GM18873 (cell line): ENCODE data around the gene RNF115.
"Not testable (repeated sequence)": the region's sequence is repeated elsewhere in the genome, so short reads cannot be mapped to it uniquely, and the experiment has no call there.

ENCODE experiments used
- ATAC-seq: cut with Tn5 transposase; IDR thresholded peaks from one replicate; pipeline ENCODE4 v1.9.1; 2021; ENCODE audit warnings: mild to moderate bottlenecking, moderate library complexity, moderate number of reproducible peaks; ENCODE audit not compliant: unreplicated experiment, low FRiP score

RNF115 gene

GRCh38 chr1:145747398-145748247 lies 76.3 kb downstream of the RNF115 start:
- ATAC-seq, result no peak

GRCh38 chr1:145740269-145740668 lies 83.6 kb downstream of the RNF115 start:
- no peak for ATAC-seq

- no peak for ATAC-seq
Measured at GRCh38 chr1:145736191-145736590, 87.7 kb downstream of the RNF115 start.

- no peak for ATAC-seq
Measured at GRCh38 chr1:145730900-145731299, 93.0 kb downstream of the RNF115 start.

- no peak for ATAC-seq
Measured at GRCh38 chr1:145730467-145730866, 93.4 kb downstream of the RNF115 start.

- no peak for ATAC-seq
Measured at GRCh38 chr1:145729666-145730436, 94.0 kb downstream of the RNF115 start.

- ATAC-seq, result no peak
Measured at GRCh38 chr1:145729196-145729595, 94.7 kb downstream of the RNF115 start.

GRCh38 chr1:145726193-145726592 lies 97.7 kb downstream of the RNF115 start:
- not testable (repeated sequence) for ATAC-seq

- no peak for ATAC-seq
Measured at GRCh38 chr1:145720878-145721671, 102.8 kb downstream of the RNF115 start.

- ATAC-seq, result no peak
Measured at GRCh38 chr1:145720556-145720877, 103.4 kb downstream of the RNF115 start.

GRCh38 chr1:145719230-145720079 lies 104.4 kb downstream of the RNF115 start, which contains the start of gene CD160:
TSS of gene CD160 (plus strand) at chr1:145719499. CDS start at chr1:145728328, 8,829 bp downstream.
- no peak for ATAC-seq

GRCh38 chr1:145718465-145718864 lies 105.4 kb downstream of the RNF115 start:
- ATAC-seq, result not testable (repeated sequence)

GRCh38 chr1:145717833-145718232 lies 106.1 kb downstream of the RNF115 start:
- no peak for ATAC-seq

GRCh38 chr1:145716641-145717345 lies 107.1 kb downstream of the RNF115 start:
- ATAC-seq, result no peak

- no peak for ATAC-seq
Measured at GRCh38 chr1:145714524-145715111, 109.3 kb downstream of the RNF115 start.

- ATAC-seq, result no peak
Measured at GRCh38 chr1:145711213-145711651, 112.7 kb downstream of the RNF115 start.

GRCh38 chr1:145710291-145711027 lies 113.4 kb downstream of the RNF115 start:
- ATAC-seq, result no peak

- ATAC-seq, result no peak
Measured at GRCh38 chr1:145708063-145708462, 115.8 kb downstream of the RNF115 start.
